22Rv1 (cell line): Measurements from ENCODE around the gene STK10.

ENCODE experiments used
- CTCF ChIP-seq: fragments of 450-650 bp; IDR thresholded peaks from 2 replicates; pipeline ENCODE4 v1.5.1; 2017; ENCODE audit warnings: mild to moderate bottlenecking
- ZFX ChIP-seq: fragments of 450-650 bp; IDR thresholded peaks from 2 replicates; pipeline ENCODE4 v1.6.1; 2017; ENCODE audit warnings: antibody characterized with exemption, borderline replicate concordance

- TF ChIP-seq CTCF (no peak), ZFX (no peak)
Measured at GRCh38 chr5:172048170-172048422, 139.9 kb downstream of the STK10 start.
